HG03439 (cell line): ENCODE results near the gene PRDM4.
"Not testable (repeated sequence)": the region's sequence is repeated elsewhere in the genome, so short reads cannot be mapped to it uniquely, and the experiment has no call there.

Source experiments
- ATAC-seq: cut with Tn5 transposase; IDR thresholded peaks from one replicate; pipeline ENCODE4 v1.9.1; 2021; ENCODE audit warnings: mild to moderate bottlenecking, moderate library complexity; ENCODE audit not compliant: unreplicated experiment

PRDM4 gene

DNA sequence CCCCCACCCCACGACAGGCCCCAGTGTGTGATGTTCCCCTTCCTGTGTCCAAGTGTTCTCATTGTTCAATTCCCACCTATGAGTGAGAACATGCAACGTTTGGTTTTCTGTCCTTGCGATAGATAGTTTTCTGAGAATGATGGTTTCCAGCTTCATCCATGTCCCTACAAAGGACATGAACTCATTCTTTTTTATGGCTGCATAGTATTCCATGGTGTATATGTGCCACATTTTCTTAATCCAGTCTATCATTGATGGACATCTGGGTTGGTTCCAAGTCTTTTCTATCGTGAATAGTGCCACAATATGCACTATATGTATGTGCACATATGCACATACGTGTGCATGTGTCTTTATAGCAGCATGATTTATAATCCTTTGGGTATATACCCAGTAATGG is 55.4 kb downstream of the PRDM4 start:
- not testable (repeated sequence) for ATAC-seq

DNA sequence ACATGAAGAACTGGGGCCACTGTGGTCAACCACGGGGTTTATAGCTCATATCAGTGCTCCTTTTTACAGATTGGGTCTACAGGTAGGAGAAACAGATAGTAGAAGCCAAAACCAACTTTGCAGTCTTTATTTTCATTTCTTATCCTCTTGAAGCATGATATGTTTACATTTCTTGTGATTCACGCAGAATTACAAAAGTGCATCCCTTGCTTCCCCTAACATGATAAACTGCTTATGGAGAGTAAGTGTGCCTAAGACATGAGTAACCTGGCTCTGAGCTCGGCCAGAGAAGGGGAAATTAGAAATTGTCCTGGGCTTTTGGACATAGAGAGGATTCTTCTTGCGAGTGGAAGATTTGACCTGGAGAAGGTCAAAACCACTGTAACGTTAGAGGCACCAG is 56.9 kb downstream of the PRDM4 start:
- ATAC-seq, result no peak

DNA sequence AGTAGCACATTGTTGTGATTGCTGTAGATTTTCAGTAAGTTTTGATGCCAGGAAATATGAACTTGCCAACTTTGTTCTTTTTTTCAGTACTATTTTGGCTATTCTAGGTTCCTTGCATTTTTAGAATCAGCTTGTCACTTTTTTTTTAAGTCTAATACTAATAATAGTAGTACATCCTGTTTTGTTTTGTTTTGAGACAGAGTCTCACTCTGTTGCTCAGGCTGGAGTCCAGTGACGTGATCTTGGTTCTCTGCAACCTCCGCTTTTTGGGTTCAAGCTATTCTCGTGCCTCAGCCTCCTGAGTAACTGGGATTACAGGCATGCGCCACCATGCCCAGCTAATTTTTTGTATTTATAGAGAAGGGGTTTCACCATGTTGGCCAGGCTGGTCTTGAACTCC is 58.8 kb downstream of the PRDM4 start:
- ATAC-seq, result no peak

DNA sequence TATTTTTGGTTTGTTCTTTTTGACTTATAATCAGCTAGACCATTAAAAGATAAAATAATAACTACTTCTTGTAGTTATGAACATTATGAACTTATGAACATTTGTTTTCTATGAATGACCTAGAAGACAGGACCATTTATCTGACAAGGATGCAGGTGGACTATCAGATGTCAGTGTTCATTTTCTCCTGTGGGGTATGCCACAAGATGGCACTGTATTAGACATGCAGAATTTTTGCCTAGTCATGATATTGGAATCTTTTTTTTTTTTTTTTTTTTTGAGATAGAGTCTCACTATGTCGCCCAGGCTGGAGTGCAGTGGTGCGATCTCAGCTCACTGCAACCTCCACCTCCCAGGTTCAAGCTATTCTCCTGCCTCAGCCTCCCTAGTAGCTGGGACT is 65.2 kb downstream of the PRDM4 start:
- not testable (repeated sequence) for ATAC-seq

DNA sequence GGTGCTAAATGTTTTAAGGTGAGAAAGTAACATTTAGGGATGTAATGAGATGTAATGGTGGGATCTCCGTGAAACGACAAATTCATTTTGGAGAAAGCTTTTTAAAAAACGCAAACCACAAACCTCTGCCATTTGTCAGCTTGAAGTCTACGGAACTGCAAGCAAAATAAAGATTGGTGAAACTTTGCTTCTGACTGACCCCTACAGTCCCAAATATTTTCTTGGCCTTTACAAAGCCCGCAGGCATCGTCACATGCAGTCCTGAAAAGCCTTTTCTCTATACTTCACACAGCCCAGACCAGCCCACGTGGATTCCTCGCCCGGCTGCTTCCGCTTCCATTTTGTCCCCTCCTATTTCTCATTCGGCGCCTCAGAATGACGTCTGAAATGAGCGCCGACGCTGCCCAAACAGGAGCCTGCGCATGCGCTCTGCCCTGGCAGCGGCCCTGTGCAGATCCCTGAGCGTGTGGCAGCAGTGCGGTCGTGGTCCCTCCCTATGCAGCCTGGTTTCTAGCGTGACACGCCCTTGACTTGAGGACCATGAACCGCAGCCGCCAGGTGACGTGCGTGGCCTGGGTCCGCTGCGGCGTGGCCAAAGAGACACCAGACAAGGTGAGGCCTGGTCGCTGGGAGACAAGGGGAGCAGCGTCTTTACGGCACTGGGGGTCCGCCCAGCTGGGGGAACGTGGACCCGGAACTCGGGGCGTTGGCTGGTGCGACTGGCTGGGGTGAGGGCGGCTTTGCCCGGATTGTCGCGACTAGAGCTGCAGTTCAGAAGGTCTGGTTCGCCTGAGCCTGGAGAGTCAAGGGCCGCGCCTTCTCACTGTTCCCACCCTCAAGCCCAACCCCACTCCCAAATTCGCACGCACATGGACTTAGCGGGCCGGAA is 75.3 kb downstream of the PRDM4 start, which contains the start of gene PWP1:
PWP1 (plus strand) TSS at position 440 of the 889 bp plus-strand sequence; CDS start at position 541, 101 bp downstream.
- peak; percentile 89 for ATAC-seq

DNA sequence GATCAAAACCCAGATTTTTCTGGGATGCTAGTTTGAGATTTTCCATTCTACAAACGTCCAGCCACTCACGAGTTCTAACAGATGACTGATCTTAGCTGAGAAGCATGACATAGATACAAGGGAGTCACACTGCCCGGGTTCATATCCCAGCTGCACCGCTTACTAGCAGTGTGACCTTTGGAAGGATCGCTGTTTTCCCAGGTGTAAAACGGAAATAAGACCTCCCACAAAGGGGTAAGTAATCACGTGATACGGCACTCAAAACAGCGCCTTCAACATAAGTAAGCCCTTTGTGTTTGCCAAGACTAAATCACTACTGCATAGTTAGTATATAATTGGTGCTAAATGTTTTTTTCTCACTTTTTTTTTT is 76.0 kb downstream of the PRDM4 start:
- no peak for ATAC-seq

DNA sequence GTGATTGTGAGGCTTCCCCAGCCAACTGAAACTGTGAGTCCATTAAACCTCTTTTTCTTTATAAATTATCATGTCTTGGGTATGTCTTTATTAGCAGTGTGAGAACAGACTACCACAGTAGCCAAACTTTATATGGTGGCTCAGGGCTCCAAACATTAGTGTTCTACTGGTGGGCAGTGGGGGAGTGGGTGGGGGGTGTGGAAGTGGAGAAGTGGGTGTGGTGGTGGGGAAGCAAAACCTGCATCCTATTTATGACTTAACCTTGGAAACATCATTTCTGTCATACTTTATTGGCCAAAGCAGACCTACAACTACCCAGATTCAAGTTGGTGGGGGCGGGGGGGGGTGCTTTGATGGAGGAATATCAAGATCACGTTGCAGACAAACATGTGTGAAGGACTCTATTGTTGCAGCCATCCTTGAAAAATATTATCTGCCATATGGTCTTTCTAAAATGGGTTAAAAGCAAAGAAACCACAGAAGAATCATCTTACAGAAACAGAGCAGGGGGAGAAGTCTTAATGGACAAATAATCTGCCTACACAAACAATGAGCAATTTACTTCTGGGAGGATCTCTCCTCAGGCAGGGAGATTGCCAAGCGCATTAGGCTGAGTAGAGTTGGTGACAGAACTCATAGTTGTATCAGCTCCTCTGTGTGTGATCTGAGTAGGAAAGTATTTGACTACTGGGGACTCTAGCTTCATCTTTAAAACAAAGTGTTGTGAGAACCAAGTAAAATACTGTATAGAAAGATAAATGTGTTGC is 76.7 kb downstream of the PRDM4 start:
- ATAC-seq, result no peak
